Liver (tissue), 9 donors: ENCODE data around the gene SLC25A39. TPM values are rescaled to one million over a fixed set of nuclear protein-coding genes. Genes with fewer than 3 reads are reported as not detected.

Source experiments
- DNase-seq: peaks from one replicate; pipeline ENCODE4 v3.0.0-alpha.2; 2017; ENCODE audit warnings: low spot score
- H3K27ac ChIP-seq, 2 donors: one replicate each; pipeline ENCODE4 v1.7.0; 2013; ENCODE audit warnings: inconsistent platforms in 2 of 2, low read length in 2 of 2, control low read depth in 1 of 2, low read depth in 1 of 2, mild to moderate bottlenecking in 1 of 2
- H3K27me3 ChIP-seq, 4 donors: one replicate each; pipeline versions ENCODE4 v1.6.1 to v1.7.0; 2013; ENCODE audit warnings: low read length in 3 of 4, inconsistent platforms in 1 of 4, mild to moderate bottlenecking in 1 of 4, moderate library complexity in 1 of 4; ENCODE audit not compliant: control insufficient read depth in 4 of 4, insufficient read depth in 4 of 4
- H3K36me3 ChIP-seq, 4 donors: one replicate each; pipeline versions ENCODE4 v1.6.1 to v1.7.0; 2013; ENCODE audit warnings: low read length in 3 of 4, mild to moderate bottlenecking in 3 of 4, low read depth in 1 of 4, moderate library complexity in 1 of 4; ENCODE audit not compliant: control insufficient read depth in 4 of 4, insufficient read depth in 3 of 4
- H3K4me1 ChIP-seq, 4 donors: one replicate each; pipeline versions ENCODE4 v1.6.1 to v1.7.0; 2013; ENCODE audit warnings: low read length in 3 of 4, mild to moderate bottlenecking in 3 of 4, moderate library complexity in 1 of 4; ENCODE audit not compliant: control insufficient read depth in 4 of 4, insufficient read depth in 4 of 4
- H3K4me3 ChIP-seq, 3 donors: one replicate each; pipeline versions ENCODE4 v1.6.1 to v1.7.0; 2013; ENCODE audit warnings: low read length in 3 of 3, control low read depth in 1 of 3, low read depth in 1 of 3, mild to moderate bottlenecking in 1 of 3
- H3K9ac ChIP-seq, 2 donors: one replicate each; pipeline ENCODE4 v1.7.0; 2013; ENCODE audit warnings: low read length in 2 of 2, mild to moderate bottlenecking in 2 of 2, moderate library complexity in 2 of 2, control low read depth in 1 of 2, low read depth in 1 of 2
- H3K9me3 ChIP-seq, 4 donors: one replicate each; pipeline versions ENCODE4 v1.6.1 to v1.7.0; 2013; ENCODE audit warnings: low read length in 3 of 4; ENCODE audit not compliant: control insufficient read depth in 4 of 4
- ATF3 ChIP-seq: IDR thresholded peaks from 2 replicates; pipeline ENCODE4 v1.6.1; 2016; ENCODE audit warnings: antibody characterized with exemption
- CTCF ChIP-seq: fragments of 150-350 bp; IDR thresholded peaks from 2 replicates; pipeline ENCODE4 v1.5.1; 2017; ENCODE audit warnings: improper control_type of control experiment, low read depth, low read length; ENCODE audit not compliant: missing input control
- EGR1 ChIP-seq, 2 donors: IDR thresholded peaks; 2 replicates each; pipeline ENCODE4 v1.6.1; 2016 to 2018; ENCODE audit warnings: antibody characterized with exemption in 2 of 2, low read depth in 2 of 2
- FOXA1 ChIP-seq: IDR thresholded peaks from 2 replicates; pipeline ENCODE4 v1.6.1; 2016; ENCODE audit warnings: antibody characterized with exemption
- FOXA2 ChIP-seq: IDR thresholded peaks from 2 replicates; pipeline ENCODE4 v1.6.1; 2016; ENCODE audit warnings: antibody characterized with exemption
- HNF4A ChIP-seq, 2 donors: conservative IDR thresholded peaks; 2 replicates each; pipeline ENCODE4 v1.6.1; 2016; ENCODE audit warnings: antibody characterized with exemption in 2 of 2, mild to moderate bottlenecking in 2 of 2
- HNF4G ChIP-seq: IDR thresholded peaks from 2 replicates; pipeline ENCODE4 v1.6.1; 2016; ENCODE audit warnings: antibody characterized with exemption
- JUND ChIP-seq, 2 donors: IDR thresholded peaks; 2 replicates each; pipeline ENCODE4 v1.6.1; 2016; ENCODE audit warnings: antibody characterized with exemption in 2 of 2
- MAX ChIP-seq: IDR thresholded peaks from 2 replicates; pipeline ENCODE4 v1.6.1; 2016; ENCODE audit warnings: antibody characterized with exemption
- NR2F2 ChIP-seq: IDR thresholded peaks from 2 replicates; pipeline ENCODE4 v1.6.1; 2016; ENCODE audit warnings: antibody characterized with exemption
- RAD21 ChIP-seq, 2 donors: IDR thresholded peaks; 2 replicates each; pipeline ENCODE4 v1.6.1; 2016; ENCODE audit warnings: antibody characterized with exemption in 2 of 2, mild to moderate bottlenecking in 2 of 2
- REST ChIP-seq: IDR thresholded peaks from 2 replicates; pipeline ENCODE4 v1.6.1; 2016; ENCODE audit warnings: antibody characterized with exemption, mild to moderate bottlenecking
- SP1 ChIP-seq: IDR thresholded peaks from 2 replicates; pipeline ENCODE4 v1.6.1; 2018; ENCODE audit warnings: antibody characterized with exemption, mild to moderate bottlenecking
- TAF1 ChIP-seq: conservative IDR thresholded peaks from 2 replicates; pipeline ENCODE4 v1.6.1; 2016; ENCODE audit warnings: antibody characterized with exemption, mild to moderate bottlenecking
- YY1 ChIP-seq: IDR thresholded peaks from 2 replicates; pipeline ENCODE4 v1.6.1; 2016; ENCODE audit warnings: antibody characterized with exemption, mild to moderate bottlenecking
- ZBTB33 ChIP-seq: IDR thresholded peaks from 2 replicates; pipeline ENCODE4 v1.6.1; 2016; ENCODE audit warnings: antibody characterized with exemption
- WGBS: extraction: QIAGEN DNeasy Blood & Tissue Kit; methylation state at CpG from one replicate; pipeline ENCODE4 v1.1.7; 2013; 5-methylcytosine and 5-hydroxymethylcytosine counted together
- polyA plus RNA-seq, 2 donors: library from polyadenylated mRNA; stranded (reverse) in 1 of 2; unstranded in 1 of 2; fragments of 200-250 nt in 1 of 2; fragments of >200 nt in 1 of 2; fragmentation: Nextera tagmentation in 1 of 2; extraction: Ambion mirVana in 1 of 2; gene quantifications; one replicate each; pipeline versions ENCODE4 v1.2.1 to v1.2.3, GENCODE V29; 2013 to 2015
- total RNA-seq, 2 donors: library from RNA; depleted of rRNA; stranded (reverse); fragments of >200 nt; gene quantifications; one replicate each; pipeline ENCODE4 v1.2.3, GENCODE V29; 2014
- donor health status: healthy.
- donor health status: healthy.
- donor health status: healthy.
- donor health status: healthy.
- donor health status: healthy.

SLC25A39 gene
- total and polyA plus RNA-seq, 4 donors: 62.0 to 395 (median 83.8) TPM

- TF ChIP-seq REST (no peak), RAD21 (IDR thresholded peaks at IDR 0.05) (no peak), MAX (no peak), HNF4G (no peak), YY1 (no peak), EGR1 (IDR thresholded peaks at IDR 0.05; ENCODE audit: low read depth in 2 of 2) (no peak), SP1 (no peak), ATF3 (no peak), TAF1 (no peak), CTCF (no peak), HNF4A (conservative IDR thresholded peaks at IDR 0.05) (no peak), JUND (IDR thresholded peaks at IDR 0.05) (no peak), FOXA2 (no peak), FOXA1 (no peak), NR2F2 (no peak), ZBTB33 (no peak)
- no peak for DNase-seq
- no peaks in the 10 kb centered on the region for H3K27me3 ChIP-seq
- peaks cover 0 to 21% (median 11%) of the 10 kb centered on the region in 4 donors for H3K4me1 ChIP-seq
- no peak overlapping the region for H3K4me3 ChIP-seq
- WGBS: 92% methylated on average over 12 of the region's 12 CpGs
- H3K27ac ChIP-seq: no peak overlapping the region
- H3K9ac ChIP-seq: no peak overlapping the region
- peaks cover 4 to 32% (median 15%) of the 10 kb centered on the region in 4 donors for H3K36me3 ChIP-seq
- H3K9me3 ChIP-seq: no peaks in the 10 kb centered on the region
Observed at GRCh38 chr17:44349553-44350070, 25.0 kb upstream of the SLC25A39 start.

GRCh38 chr17:44348988-44349364, 24.4 kb upstream of the SLC25A39 start:
- 94% methylated on average over 6 of the region's 6 CpGs for WGBS
- Histone ChIP-seq H3K27me3 (no peaks in the 10 kb centered on the region), H3K9me3 (no peaks in the 10 kb centered on the region), H3K36me3 (peaks cover 4 to 32% (median 15%) of the 10 kb centered on the region in 4 donors), H3K4me1 (peaks cover 0 to 26% (median 12%) of the 10 kb centered on the region in 4 donors), H3K4me3 (no peak overlapping the region), H3K27ac (no peak overlapping the region), H3K9ac (no peak overlapping the region)
- DNase-seq: no peak
- TF ChIP-seq FOXA1 (no peak), FOXA2 (no peak), TAF1 (no peak), NR2F2 (no peak), HNF4A (conservative IDR thresholded peaks at IDR 0.05) (no peak), YY1 (no peak)
